Nucleus accumbens (tissue), 56 donors: Measurements from ENCODE around the gene SH2D7.

Experiments used
- DNase-seq, 56 donors: peaks; one replicate each; lab custom pipeline; 2025; lab: John Stamatoyannopoulos, UW

Gene SH2D7

GRCh38 chr15:78100886-78101285 lies 8.5 kb downstream of the SH2D7 start:
- DNase-seq, result no peak

GRCh38 chr15:78101423-78102105 lies 9.2 kb downstream of the SH2D7 start:
- DNase-seq, result no peak

GRCh38 chr15:78102211-78102610 lies 9.8 kb downstream of the SH2D7 start:
- DNase-seq, result no peak

GRCh38 chr15:78102741-78103140 lies 10.4 kb downstream of the SH2D7 start:
- no peak for DNase-seq

- no peak for DNase-seq
These were observed 11.2 kb downstream of the SH2D7 start for GRCh38 chr15:78103406-78104118.

- DNase-seq, result no peak
These were observed 11.7 kb downstream of the SH2D7 start for GRCh38 chr15:78104119-78104479.

GRCh38 chr15:78104566-78105475 lies 12.5 kb downstream of the SH2D7 start:
- no peak for DNase-seq

GRCh38 chr15:78105476-78106241 lies 13.3 kb downstream of the SH2D7 start:
- no peak for DNase-seq

GRCh38 chr15:78107471-78107870 lies 15.1 kb downstream of the SH2D7 start:
- no peak for DNase-seq

- DNase-seq, result peak in 53 of 56 donors; percentile 6 to 88 (median 46)
These were observed 16.1 kb downstream of the SH2D7 start for GRCh38 chr15:78108300-78109084.

GRCh38 chr15:78109156-78109555 lies 16.8 kb downstream of the SH2D7 start:
- DNase-seq, result no peak

GRCh38 chr15:78110096-78110495 lies 17.7 kb downstream of the SH2D7 start:
- no peak for DNase-seq

GRCh38 chr15:78110916-78111475 lies 18.6 kb downstream of the SH2D7 start:
- DNase-seq, result no peak

GRCh38 chr15:78111788-78112187 lies 19.4 kb downstream of the SH2D7 start:
- no peak for DNase-seq

- no peak for DNase-seq
These were observed 20.2 kb downstream of the SH2D7 start for GRCh38 chr15:78112551-78112950.

GRCh38 chr15:78120523-78120922 lies 28.2 kb downstream of the SH2D7 start:
- DNase-seq, result no peak

- DNase-seq, result no peak
These were observed 32.9 kb downstream of the SH2D7 start for GRCh38 chr15:78125267-78125666.

GRCh38 chr15:78127882-78128281 lies 35.5 kb downstream of the SH2D7 start:
- DNase-seq, result no peak

GRCh38 chr15:78129077-78129750 lies 36.9 kb downstream of the SH2D7 start:
- peak in 2 of 56 donors; percentile 4 to 19 for DNase-seq
